GM21515 (cell line): ENCODE results near the gene GOLGA2.

Source experiments
- ATAC-seq: cut with Tn5 transposase; IDR thresholded peaks from one replicate; pipeline ENCODE4 v1.9.1; 2021; ENCODE audit not compliant: unreplicated experiment

The GOLGA2 gene

GRCh38 chr9:128215491-128216409 is 60.1 kb downstream of the GOLGA2 start:
- ATAC-seq: no peak

GRCh38 chr9:128214571-128215490 is 61.0 kb downstream of the GOLGA2 start:
- no peak for ATAC-seq

GRCh38 chr9:128213746-128214497 is 61.9 kb downstream of the GOLGA2 start:
- ATAC-seq: no peak

- no peak for ATAC-seq
Observed at GRCh38 chr9:128211981-128212281, 63.9 kb downstream of the GOLGA2 start.

DNA sequence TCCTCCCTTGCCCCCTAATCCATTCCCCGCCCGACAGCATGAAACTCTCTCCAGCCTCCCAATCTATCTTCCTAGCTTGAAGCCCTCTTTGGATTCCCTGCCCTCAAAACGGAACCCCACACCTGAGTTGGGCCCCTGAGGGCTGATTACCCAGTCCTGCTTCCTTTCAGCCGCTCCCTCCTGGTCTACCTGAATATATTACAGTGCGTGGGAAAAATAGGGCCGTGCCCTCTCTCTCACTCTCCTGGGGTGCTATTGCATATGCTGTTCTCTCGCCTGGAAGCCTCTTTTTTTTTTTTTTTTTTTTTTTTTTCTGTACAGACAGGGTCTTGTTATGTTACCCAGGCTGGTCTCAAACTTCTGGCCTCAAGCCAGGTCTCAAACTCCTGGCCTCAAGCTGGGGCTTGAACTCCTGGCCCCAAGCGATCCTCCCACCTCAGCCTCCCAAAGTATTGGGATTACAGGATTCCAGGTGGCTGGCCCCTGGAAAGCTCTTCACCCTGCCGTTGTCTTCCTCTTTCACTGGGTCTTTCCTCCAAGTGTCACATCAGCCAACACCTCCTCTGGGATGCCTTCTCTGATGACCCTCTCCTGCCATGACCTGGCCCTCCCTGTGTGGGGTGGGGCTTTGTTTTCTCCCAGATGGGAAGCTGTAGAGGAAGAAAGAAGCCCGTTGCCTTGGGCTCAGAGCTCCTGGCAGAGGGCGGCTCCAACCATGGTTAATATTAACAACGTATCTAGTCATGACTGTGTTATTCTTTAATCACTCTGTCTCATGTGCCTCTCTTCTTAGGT is 64.4 kb downstream of the GOLGA2 start:
- no peak for ATAC-seq

DNA sequence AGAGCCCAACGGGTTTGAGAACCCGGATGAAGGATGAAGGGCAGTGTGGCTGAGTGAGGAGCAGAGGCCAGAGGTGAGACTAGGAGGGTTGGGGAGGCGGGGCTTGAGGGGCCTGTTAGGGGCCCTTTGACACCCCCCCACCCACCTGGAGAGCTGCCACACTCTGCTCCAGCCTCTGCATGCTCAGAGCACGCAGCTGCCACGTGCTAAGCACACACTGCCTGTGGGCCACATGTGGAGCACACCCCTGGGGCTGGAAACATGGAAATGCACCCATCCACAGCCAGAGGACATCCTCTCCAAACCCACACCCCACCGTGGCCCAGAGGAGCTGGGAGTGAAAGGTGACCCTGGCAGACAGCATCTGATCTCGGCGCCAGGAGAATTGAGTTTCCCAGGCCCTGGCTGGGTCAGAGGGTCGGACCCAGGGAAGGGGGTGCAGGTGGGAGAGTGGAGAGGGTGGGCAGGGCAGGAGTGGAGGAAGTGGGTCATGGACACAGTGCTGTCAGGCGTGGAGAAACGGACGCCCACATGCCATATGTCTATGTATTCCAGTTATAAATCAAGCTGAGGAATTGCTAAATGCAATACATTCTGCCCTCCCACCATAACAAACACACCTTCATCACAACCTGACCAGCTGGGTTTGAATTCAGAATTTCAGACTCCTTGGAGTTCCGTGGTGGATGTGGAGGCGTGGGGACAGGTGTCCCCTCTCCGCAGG is 66.7 kb downstream of the GOLGA2 start:
- ATAC-seq: no peak

DNA sequence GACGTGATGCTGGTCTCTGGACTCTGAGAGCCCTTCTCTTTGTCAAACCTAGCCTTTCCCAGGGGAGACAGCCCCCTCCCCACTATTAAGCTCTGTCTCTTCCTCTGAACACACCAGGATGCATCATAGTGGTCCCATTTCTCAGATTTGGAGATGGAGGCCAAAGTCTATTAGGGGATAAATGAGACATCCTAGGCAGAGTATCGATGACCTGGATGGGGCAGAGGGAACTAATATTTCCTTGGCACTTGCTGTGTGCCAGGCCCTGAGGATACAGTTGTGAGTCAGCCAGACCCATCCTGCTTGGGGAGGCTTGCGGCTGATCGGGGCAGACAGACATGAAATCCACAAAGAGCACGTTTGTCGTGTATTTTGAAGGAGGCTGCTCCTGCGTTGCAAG is 67.4 kb downstream of the GOLGA2 start:
- ATAC-seq: no peak

GRCh38 chr9:128206916-128207910 is 68.6 kb downstream of the GOLGA2 start:
- no peak for ATAC-seq

GRCh38 chr9:128206484-128206883 is 69.3 kb downstream of the GOLGA2 start:
- no peak for ATAC-seq
